Parathyroid adenoma (tissue), 2 donors: ENCODE data around the gene FANCD2.

ENCODE experiments used
- H2AFZ ChIP-seq: fragments of 300-600 bp; sonication (generic); one replicate; pipeline ENCODE4 v1.7.0; 2017; ENCODE audit warnings: antibody characterized with exemption, mild to moderate bottlenecking
- H3K27ac ChIP-seq: fragments of 300-600 bp; sonication (generic); one replicate; pipeline ENCODE4 v1.7.0; 2017
- H3K27me3 ChIP-seq: fragments of 300-600 bp; sonication (generic); one replicate; pipeline ENCODE4 v1.7.0; 2017; ENCODE audit warnings: low read length; ENCODE audit not compliant: control insufficient read depth, insufficient read depth
- H3K36me3 ChIP-seq: fragments of 300-600 bp; sonication (generic); one replicate; pipeline ENCODE4 v1.7.0; 2017; ENCODE audit warnings: low read length; ENCODE audit not compliant: control insufficient read depth, insufficient read depth
- H3K4me1 ChIP-seq: fragments of 300-600 bp; sonication (generic); one replicate; pipeline ENCODE4 v1.7.0; 2017; ENCODE audit warnings: control low read depth
- H3K4me2 ChIP-seq: fragments of 300-600 bp; sonication (generic); one replicate; pipeline ENCODE4 v1.7.0; 2017; ENCODE audit warnings: low read length
- H3K4me3 ChIP-seq: fragments of 300-600 bp; sonication (generic); one replicate; pipeline ENCODE4 v1.7.0; 2017; ENCODE audit warnings: low read depth, low read length
- H3K79me2 ChIP-seq: fragments of 300-600 bp; sonication (generic); one replicate; pipeline ENCODE4 v1.7.0; 2017; ENCODE audit warnings: control low read depth
- H3K9ac ChIP-seq: fragments of 300-600 bp; sonication (generic); one replicate; pipeline ENCODE4 v1.7.0; 2017; ENCODE audit warnings: mild to moderate bottlenecking
- H3K9me3 ChIP-seq: fragments of 300-600 bp; sonication (generic); one replicate; pipeline ENCODE4 v1.7.0; 2017; ENCODE audit warnings: low read length; ENCODE audit not compliant: control insufficient read depth
- CTCF ChIP-seq: fragments of 300-600 bp; sonication (generic); IDR thresholded peaks from one replicate; pipeline ENCODE4 v1.7.0; 2017; ENCODE audit warnings: antibody characterized with exemption, mild to moderate bottlenecking
- donor health status: primary hyperparathyroidism.

FANCD2 gene

GRCh38 chr3:10136426-10137005 is 110.3 kb downstream of the FANCD2 start:
- Histone ChIP-seq H3K4me3 (no peak overlapping the region), H3K9ac (no peak overlapping the region), H2AFZ (no peak overlapping the region), H3K27ac (no peak overlapping the region), H3K79me2 (no peaks in the 10 kb centered on the region), H3K4me2 (no peak overlapping the region), H3K9me3 (no peaks in the 10 kb centered on the region), H3K36me3 (no peaks in the 10 kb centered on the region), H3K27me3 (no peaks in the 10 kb centered on the region), H3K4me1 (no peaks in the 10 kb centered on the region)
- TF ChIP-seq CTCF: no peak

- H3K27ac ChIP-seq: no peak overlapping the region
- no peak for TF ChIP-seq CTCF
Observed at GRCh38 chr3:10137178-10137577, 110.9 kb downstream of the FANCD2 start.

GRCh38 chr3:10140996-10141546 is 114.8 kb downstream of the FANCD2 start:
- H3K4me3 ChIP-seq: peak overlapping the region; percentile 68

More at GRCh38 chr3:10137178-10137577, 110.9 kb downstream of the FANCD2 start:
- Histone ChIP-seq H3K36me3 (no peaks in the 10 kb centered on the region), H3K27me3 (no peaks in the 10 kb centered on the region), H3K4me1 (no peaks in the 10 kb centered on the region), H3K9me3 (no peaks in the 10 kb centered on the region), H3K9ac (no peak overlapping the region), H3K4me3 (no peak overlapping the region), H2AFZ (no peak overlapping the region), H3K79me2 (no peaks in the 10 kb centered on the region), H3K4me2 (no peak overlapping the region)

GRCh38 chr3:10142707-10143560 is 116.7 kb downstream of the FANCD2 start:
- Histone ChIP-seq H3K4me2 (peak overlapping the region; percentile 63), H3K79me2 (peaks cover 8% of the 10 kb centered on the region), H3K4me3 (peak overlapping the region; percentile 68), H3K27me3 (no peaks in the 10 kb centered on the region), H2AFZ (no peak overlapping the region), H3K27ac (no peak overlapping the region), H3K36me3 (no peaks in the 10 kb centered on the region), H3K9ac (no peak overlapping the region), H3K4me1 (peaks cover 5% of the 10 kb centered on the region), H3K9me3 (no peaks in the 10 kb centered on the region)
- TF ChIP-seq CTCF: no peak

More at GRCh38 chr3:10140996-10141546, 114.8 kb downstream of the FANCD2 start:
- no peaks in the 10 kb centered on the region for H3K27me3 ChIP-seq
- peaks cover 5% of the 10 kb centered on the region for H3K4me1 ChIP-seq
- H3K9me3 ChIP-seq: no peaks in the 10 kb centered on the region
- no peak overlapping the region for H3K9ac ChIP-seq
- no peak for TF ChIP-seq CTCF
- H3K27ac ChIP-seq: peak overlapping the region; percentile 81
- no peaks in the 10 kb centered on the region for H3K36me3 ChIP-seq
- H2AFZ ChIP-seq: peak overlapping the region; percentile 86
- peak overlapping the region; percentile 29 for H3K4me2 ChIP-seq
- H3K79me2 ChIP-seq: peaks cover 8% of the 10 kb centered on the region
